ENCODE results near the gene FRMD4A.
"Not testable (repeated sequence)": the region's sequence is repeated elsewhere in the genome, so short reads cannot be mapped to it uniquely, and the experiment has no call there.

Gene FRMD4A

GRCh38 chr10:14056610-14057332 is 274.0 kb downstream of the FRMD4A start:
- no peak for DNase-seq (ENCODE audit: low read depth in 2 of 2)

GRCh38 chr10:14052931-14053330 is 277.8 kb downstream of the FRMD4A start:
- no peak for DNase-seq (ENCODE audit: low read depth in 2 of 2)

GRCh38 chr10:14050598-14050997 is 280.1 kb downstream of the FRMD4A start:
- DNase-seq (ENCODE audit: low read depth in 2 of 2) = no peak

- no peak for DNase-seq (ENCODE audit: low read depth in 2 of 2)
Observed at GRCh38 chr10:14048930-14049613, 281.7 kb downstream of the FRMD4A start.

GRCh38 chr10:14047431-14047830 is 283.3 kb downstream of the FRMD4A start:
- no peak for DNase-seq (ENCODE audit: low read depth in 2 of 2)

GRCh38 chr10:14042051-14042450 is 288.7 kb downstream of the FRMD4A start:
- DNase-seq (ENCODE audit: low read depth in 2 of 2) = not testable (repeated sequence)

GRCh38 chr10:14040787-14041631 is 289.7 kb downstream of the FRMD4A start:
- DNase-seq (ENCODE audit: low read depth in 2 of 2) = no peak

- no peak for DNase-seq (ENCODE audit: low read depth in 2 of 2)
Observed at GRCh38 chr10:14039968-14040668, 290.6 kb downstream of the FRMD4A start.

- DNase-seq (ENCODE audit: low read depth in 2 of 2) = no peak
Observed at GRCh38 chr10:14036233-14036632, 294.5 kb downstream of the FRMD4A start.

- DNase-seq (ENCODE audit: low read depth in 2 of 2) = no peak
Observed at GRCh38 chr10:14035506-14035905, 295.2 kb downstream of the FRMD4A start.

GRCh38 chr10:14032406-14032998 is 298.2 kb downstream of the FRMD4A start:
- peak in 1 of 2 donors; percentile 11 for DNase-seq (ENCODE audit: low read depth in 2 of 2)

GRCh38 chr10:14026325-14026724 is 304.4 kb downstream of the FRMD4A start:
- no peak for DNase-seq (ENCODE audit: low read depth in 2 of 2)

- no peak for DNase-seq (ENCODE audit: low read depth in 2 of 2)
Observed at GRCh38 chr10:14025283-14026189, 305.2 kb downstream of the FRMD4A start.

GRCh38 chr10:14024329-14025202 is 306.2 kb downstream of the FRMD4A start:
- DNase-seq (ENCODE audit: low read depth in 2 of 2) = no peak

GRCh38 chr10:14023673-14024328 is 306.9 kb downstream of the FRMD4A start:
- DNase-seq (ENCODE audit: low read depth in 2 of 2) = no peak

- no peak for DNase-seq (ENCODE audit: low read depth in 2 of 2)
Observed at GRCh38 chr10:14022954-14023672, 307.6 kb downstream of the FRMD4A start.

- no peak for DNase-seq (ENCODE audit: low read depth in 2 of 2)
Observed at GRCh38 chr10:14022052-14022451, 308.7 kb downstream of the FRMD4A start.

- no peak for DNase-seq (ENCODE audit: low read depth in 2 of 2)
Observed at GRCh38 chr10:14020037-14020664, 310.6 kb downstream of the FRMD4A start.
